AG04449 (cell line): Measurements from ENCODE around the gene CBLN3.

Source experiments
- CTCF ChIA-PET: fragments of 350-600 bp; formaldehyde crosslinking; extraction: SDS; loops from one replicate; lab custom pipeline; 2021; ENCODE audit warnings: antibody characterized with exemption; lab: Yijun Ruan, JAX
- POLR2A ChIA-PET: fragments of 400-600, 350-600 bp; formaldehyde crosslinking; extraction: SDS; loops from one replicate; lab custom pipeline; 2020; ENCODE audit warnings: antibody characterized with exemption, inconsistent platforms; lab: Yijun Ruan, JAX
- DNase-seq: peaks from one replicate; pipeline ENCODE4 v3.0.0-alpha.2; 2010; ENCODE audit warnings: low read depth, low spot score
- H3K4me3 ChIP-seq: 2 replicates; pipeline ENCODE4 v1.5.1; 2011; ENCODE audit warnings: low read depth, mild to moderate bottlenecking, control low read depth, low read length
- TF ChIP-seq, protein P1 (sequence below): IDR thresholded peaks from one replicate; pipeline ENCODE4 v1.5.1; 2011; ENCODE audit warnings: mild to moderate bottlenecking, moderate library complexity, low read length, control low read depth, inconsistent platforms; ENCODE audit not compliant: insufficient read depth; ENCODE audit errors: missing control alignments

CBLN3 gene

DNA sequence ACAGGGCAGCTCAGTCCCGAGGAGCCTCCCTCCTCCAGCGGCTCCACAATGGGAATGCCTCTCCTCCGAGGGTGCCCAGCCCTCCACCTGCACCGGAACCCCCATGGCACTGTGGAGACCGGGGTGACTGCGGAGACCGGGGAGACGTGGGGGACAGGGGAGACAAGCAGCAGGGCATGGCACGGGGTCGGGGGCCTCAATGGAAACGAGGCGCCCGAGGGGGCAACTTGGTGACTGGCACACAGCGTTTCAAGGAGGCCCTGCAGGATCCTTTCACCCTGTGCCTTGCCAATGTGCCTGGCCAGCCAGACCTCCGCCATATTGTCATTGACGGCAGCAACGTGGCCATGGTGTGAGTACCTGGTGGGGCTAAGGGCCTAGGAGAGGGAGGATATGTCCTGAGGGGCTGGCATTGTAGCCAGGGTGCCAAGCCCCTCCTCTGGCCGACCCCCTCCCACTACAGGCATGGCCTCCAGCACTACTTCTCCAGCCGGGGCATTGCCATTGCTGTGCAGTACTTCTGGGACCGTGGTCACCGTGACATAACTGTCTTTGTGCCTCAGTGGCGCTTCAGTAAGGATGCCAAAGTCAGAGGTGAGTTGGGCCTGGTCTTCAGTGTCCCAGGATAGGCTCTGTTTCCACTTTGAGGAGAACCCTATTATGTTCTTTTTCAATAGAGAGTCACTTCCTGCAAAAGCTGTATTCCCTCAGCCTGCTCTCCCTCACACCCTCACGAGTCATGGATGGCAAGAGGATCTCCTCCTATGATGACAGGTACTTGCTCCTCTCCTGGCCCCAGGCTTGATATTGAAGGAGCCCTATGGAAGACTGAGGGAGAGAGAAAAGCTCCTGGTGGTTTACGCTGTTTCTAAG is 3.0 kb upstream of the CBLN3 start:
- TF ChIP-seq, protein P1, sequence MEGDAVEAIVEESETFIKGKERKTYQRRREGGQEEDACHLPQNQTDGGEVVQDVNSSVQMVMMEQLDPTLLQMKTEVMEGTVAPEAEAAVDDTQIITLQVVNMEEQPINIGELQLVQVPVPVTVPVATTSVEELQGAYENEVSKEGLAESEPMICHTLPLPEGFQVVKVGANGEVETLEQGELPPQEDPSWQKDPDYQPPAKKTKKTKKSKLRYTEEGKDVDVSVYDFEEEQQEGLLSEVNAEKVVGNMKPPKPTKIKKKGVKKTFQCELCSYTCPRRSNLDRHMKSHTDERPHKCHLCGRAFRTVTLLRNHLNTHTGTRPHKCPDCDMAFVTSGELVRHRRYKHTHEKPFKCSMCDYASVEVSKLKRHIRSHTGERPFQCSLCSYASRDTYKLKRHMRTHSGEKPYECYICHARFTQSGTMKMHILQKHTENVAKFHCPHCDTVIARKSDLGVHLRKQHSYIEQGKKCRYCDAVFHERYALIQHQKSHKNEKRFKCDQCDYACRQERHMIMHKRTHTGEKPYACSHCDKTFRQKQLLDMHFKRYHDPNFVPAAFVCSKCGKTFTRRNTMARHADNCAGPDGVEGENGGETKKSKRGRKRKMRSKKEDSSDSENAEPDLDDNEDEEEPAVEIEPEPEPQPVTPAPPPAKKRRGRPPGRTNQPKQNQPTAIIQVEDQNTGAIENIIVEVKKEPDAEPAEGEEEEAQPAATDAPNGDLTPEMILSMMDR = no peak
- ChIA-PET CTCF (interaction anchor here (1.0 to 33.5 kb wide), 25 partner anchors 9 to 376 kb away, joined by 3 to 1633 read pairs (median 8); partner anchors contain the start of genes ADCY4, CIDEB, DHRS1 and LTB4R), POLR2A (interaction anchor here (0.7 to 3.1 kb wide), 10 partner anchors 7 to 381 kb away, joined by 3 to 25 read pairs (median 6); partner anchors contain the start of genes CARMIL3, DHRS1, NOP9 and SDR39U1)
- DNase-seq = no peak
- peak overlapping the region; percentile 88 for H3K4me3 ChIP-seq

DNA sequence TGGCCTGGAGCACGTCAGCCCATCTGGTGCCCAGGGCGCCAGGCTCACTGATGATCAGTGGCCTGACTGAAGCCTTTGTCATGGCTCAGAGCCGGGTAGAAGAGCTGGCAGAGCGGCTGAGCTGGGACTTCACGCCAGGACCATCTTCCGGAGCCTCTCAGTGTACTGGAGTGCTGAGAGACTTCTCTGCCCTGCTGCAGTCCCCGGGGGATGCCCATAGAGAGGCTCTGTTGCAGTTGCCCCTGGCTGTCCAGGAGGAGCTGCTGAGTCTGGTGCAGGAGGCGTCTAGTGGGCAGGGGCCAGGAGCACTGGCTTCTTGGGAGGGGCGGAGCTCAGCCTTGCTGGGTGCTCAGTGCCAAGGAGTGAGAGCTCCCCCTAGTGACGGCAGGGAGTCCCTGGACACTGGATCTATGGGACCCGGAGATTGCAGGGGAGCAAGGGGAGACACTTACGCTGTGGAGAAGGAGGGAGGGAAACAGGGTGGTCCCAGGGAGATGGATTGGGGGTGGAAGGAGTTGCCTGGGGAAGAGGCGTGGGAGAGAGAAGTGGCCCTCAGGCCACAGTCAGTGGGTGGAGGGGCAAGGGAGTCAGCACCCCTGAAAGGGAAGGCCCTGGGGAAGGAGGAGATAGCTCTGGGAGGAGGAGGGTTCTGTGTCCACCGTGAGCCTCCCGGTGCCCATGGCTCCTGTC is 2.2 kb upstream of the CBLN3 start:
- H3K4me3 ChIP-seq = peak overlapping the region; percentile 88
- ChIA-PET POLR2A (interaction anchor here (0.7 to 3.1 kb wide), 11 partner anchors 8 to 380 kb away, joined by 3 to 32 read pairs (median 7); partner anchors contain the start of genes CARMIL3, DHRS1, NOP9 and SDR39U1), CTCF (interaction anchor here (0.8 to 33.5 kb wide), 28 partner anchors 10 to 375 kb away, joined by 3 to 1633 read pairs (median 6); partner anchors contain the start of genes ADCY4, CIDEB, DHRS1 and IPO4)
- DNase-seq = peak; percentile 55
- TF ChIP-seq, protein P1 = peak; percentile 95

GRCh38 chr14:24430682-24431568 is 1.5 kb upstream of the CBLN3 start:
- POLR2A ChIA-PET = interaction anchor here (0.8 to 3.1 kb wide), 14 partner anchors 9 to 189 kb away, joined by 3 to 32 read pairs (median 5); partner anchors contain the start of genes DHRS1, LTB4R, NOP9 and SDR39U1
- CTCF ChIA-PET = interaction anchor here (0.8 to 33.5 kb wide), 28 partner anchors 11 to 374 kb away, joined by 3 to 1633 read pairs (median 6); partner anchors contain the start of genes ADCY4, CIDEB, DHRS1 and IPO4
- peak overlapping the region; percentile 88 for H3K4me3 ChIP-seq
- TF ChIP-seq, protein P1 = no peak
- no peak for DNase-seq

DNA sequence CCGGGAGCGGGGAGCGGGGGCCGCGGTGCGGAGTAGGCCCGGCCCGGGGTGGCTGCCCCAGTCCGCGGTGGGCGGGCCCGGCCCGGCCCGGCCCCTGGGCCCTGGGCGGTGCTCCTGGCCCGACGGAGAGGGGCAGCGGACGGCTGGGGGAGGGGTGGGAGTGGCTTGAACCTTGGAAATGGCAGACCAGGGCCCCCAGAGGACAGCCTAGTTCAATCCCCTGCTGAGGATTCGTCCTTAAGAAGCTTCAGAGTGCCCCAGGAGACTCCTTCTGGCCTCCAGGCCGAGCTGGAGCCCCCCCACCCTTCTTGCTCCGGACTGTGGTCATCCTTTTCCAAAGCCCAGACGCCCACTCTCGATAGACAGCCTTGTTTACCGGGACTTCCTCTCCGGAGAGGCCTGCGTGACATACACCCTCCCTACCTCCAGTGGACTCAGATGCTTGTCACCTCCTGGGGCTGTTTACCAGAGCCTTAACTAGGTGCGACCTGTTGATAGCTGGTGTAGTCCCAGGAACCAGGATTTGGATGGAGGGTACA is 744 bp upstream of the CBLN3 start:
- CTCF ChIA-PET = interaction anchor here (0.9 to 33.5 kb wide), 11 partner anchors 11 to 195 kb away, joined by 3 to 1633 read pairs (median 73); partner anchors contain the start of genes ADCY4, CIDEB, DHRS1 and LTB4R
- H3K4me3 ChIP-seq = peak overlapping the region; percentile 88
- TF ChIP-seq, protein P1 = no peak
- DNase-seq = no peak
- POLR2A ChIA-PET = interaction anchor here (0.7 to 3.1 kb wide), 12 partner anchors 10 to 122 kb away, joined by 3 to 32 read pairs (median 5); partner anchors contain the start of genes LTB4R and SDR39U1
